DMS53 treated with DMSO at 0.1 percent for 48 hours (cell line): ENCODE results near the gene RIC3.
"Not testable (repeated sequence)": the region's sequence is repeated elsewhere in the genome, so short reads cannot be mapped to it uniquely, and the experiment has no call there.

Experiments used
- DNase-seq: peaks from one replicate; lab custom pipeline; 2025; ENCODE audit not compliant: unreplicated experiment; lab: John Stamatoyannopoulos, UW

Gene RIC3

DNA sequence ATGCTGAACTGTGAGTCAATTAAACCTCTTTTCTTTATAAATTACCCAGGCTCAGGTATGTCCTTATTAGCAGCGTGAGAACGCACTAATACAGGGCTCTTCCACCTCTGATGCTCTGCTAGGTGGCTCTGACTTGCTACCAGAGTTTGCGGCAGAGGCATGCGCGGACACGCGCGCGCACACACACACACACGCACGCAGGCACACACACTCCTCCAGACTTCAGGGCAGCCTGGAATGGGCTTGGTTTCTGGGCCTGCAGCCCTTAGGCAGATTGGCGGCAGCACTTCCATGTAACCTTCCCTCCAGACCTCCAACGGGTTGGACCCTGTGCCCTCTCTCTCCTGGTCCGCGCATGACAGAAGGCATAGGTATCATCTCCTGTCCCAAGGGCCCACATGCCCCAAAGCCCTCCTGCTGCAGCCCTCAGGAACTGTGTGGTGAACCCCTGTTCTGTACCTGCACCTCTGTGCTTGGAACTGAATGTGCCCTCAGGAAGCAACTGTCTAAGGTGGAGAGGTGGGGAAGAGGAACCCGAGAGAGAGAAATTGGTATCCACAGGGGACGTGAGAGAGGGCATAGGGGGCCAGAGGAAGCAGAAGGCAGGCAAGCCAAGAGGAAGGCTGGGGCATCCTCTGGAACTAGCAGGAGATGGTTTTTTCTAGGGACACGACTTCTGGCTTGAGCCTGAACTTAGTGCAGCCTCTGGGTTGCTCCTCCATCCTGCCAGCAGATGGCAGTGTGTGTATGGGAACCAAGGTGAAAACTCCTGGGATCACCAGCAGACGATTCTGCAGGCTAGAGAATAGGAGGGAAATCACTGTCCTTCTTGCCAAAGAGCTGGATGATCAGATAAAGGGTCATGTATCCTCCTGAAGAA, 23.4 kb upstream of the RIC3 start:
- peak; percentile 49 for DNase-seq

DNA sequence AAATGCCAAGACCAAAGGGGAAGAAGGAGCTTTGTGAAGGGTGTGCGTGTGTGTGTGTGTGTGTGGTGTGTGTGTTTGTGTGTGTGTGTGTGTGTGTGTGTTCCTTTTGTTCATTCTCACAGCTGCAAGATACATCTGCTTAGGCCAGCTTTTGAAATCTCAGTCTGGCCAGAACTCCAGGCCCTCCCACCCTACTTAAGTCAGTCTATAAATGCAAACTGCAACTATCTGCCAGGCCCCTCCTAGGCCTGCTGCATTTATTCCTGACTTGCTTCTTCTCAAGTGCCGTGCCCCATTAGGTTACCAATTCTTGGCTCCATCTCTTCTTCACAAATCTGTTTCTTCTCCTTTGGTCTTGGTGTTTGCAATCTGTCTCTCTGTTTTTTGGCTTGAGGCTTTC, 21.6 kb upstream of the RIC3 start:
- no peak for DNase-seq

DNA sequence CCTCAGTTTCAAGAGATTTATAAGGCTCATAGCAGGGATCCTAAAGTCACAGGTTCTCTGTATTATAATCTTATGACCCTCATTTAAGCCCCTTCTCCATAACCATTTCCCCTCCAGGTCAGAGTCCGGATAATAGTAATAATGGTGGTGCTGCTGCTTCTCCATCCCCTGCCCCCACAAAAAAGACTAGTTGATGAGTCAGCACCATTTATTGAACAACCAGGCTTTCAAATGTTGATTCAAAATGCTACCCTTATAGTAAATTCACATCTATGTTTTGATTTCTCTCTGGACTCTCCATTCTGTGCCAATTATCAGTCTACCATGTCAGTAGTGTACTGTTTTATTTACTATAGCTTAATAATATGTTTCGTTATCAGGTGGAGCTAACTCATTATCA, 17.6 kb upstream of the RIC3 start:
- DNase-seq, result no peak

DNA sequence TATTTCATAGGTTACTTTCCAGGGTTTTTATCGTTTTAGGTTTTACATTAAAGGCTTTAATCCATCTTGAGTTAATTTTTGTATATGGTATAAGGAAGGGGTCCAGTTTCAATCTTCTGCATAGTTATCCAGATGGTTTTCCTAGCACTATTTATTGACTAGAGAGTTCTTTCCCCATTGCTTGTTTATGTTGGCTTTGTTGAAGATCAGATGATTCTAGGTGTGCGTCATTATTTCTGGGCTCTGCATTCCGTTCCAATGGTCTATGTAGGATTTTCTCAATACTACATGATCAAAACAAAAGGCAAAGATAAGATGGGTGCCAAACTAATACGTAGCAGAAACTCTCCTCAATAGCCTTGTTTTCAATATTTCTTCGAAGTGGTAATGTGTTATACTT, 14.3 kb upstream of the RIC3 start:
- no peak for DNase-seq

DNA sequence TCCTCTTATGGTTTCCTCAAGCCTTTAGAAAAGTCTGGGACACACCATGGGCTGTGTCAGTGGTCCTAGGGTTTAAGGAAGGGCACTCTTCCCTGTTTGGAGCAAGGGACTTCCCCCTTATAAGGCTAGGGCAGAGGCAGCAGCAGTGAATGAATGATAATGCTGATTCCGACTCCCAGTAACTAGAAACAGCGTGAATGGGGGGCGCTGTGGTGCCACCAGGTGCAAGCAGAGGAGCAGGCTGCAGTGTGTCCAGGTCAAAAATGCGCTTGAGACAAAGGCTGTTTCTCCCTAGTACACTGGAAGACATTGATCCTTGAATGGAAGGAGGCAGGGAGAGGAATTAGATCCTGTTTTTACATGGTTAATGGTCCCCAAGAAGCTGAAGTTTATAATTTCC, 11.6 kb upstream of the RIC3 start:
- DNase-seq, result no peak

DNA sequence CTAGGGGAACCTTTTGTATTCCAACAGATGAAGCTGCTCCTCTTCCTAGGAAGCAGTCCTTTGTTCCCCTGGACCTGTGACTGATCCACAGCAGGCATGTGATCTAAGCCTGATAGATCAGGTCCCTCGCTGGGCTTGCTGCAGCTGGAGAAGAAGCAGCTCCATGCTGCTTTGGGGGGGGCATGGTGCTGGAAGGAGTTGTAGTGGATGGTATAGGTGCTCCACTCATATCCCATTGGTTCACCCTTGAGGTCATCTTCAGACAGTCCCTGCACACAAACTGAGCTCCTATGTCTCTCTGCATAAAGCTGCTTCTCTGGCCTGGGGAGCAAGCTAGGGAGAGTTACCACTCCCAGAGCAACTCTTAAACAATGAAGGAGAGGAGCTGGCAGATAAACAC, 9.5 kb upstream of the RIC3 start:
- DNase-seq, result no peak

GRCh38 chr11:8177136-8177535, 8.3 kb upstream of the RIC3 start:
- no peak for DNase-seq

DNA sequence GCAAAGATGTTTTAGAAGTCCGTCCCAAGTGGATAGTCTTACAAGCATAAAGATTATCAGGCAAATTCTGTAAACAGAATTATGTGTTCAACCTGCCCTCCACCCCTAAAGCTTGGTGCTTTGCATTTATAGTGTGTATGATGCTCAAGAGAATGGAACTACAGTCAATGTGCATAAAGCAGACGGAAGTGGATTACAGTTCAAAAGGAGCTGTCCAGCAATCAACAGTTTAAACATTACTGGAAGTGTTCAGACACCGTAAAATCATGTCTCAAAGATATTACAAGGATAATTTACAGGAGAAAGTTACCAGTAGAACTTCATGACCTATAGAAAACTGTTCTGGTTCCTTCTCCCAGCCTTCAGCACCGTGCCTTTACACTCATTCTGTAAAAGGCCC, 1.0 kb downstream of the RIC3 start:
- DNase-seq, result no peak

DNA sequence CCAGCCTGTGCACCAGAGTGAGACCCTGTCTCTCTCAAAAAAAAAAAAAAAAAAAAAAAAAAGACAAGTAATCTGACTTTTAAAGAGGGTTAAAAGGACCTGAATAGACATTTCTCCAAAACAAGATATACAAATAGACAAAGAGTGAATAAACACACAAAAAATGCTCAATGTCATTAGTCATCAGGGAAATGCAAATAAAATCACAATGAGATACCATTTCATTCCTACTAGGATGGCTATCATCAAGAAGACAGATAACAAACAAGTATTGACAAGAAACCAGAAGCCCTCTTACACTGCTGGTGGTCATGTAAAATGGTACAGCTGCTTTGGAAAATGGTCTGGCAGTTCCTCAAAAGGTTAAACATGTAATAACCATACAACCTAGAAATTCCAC, 4.1 kb downstream of the RIC3 start:
- peak; percentile 26 for DNase-seq

GRCh38 chr11:8161627-8162304, 7.1 kb downstream of the RIC3 start:
- DNase-seq, result not testable (repeated sequence)

DNA sequence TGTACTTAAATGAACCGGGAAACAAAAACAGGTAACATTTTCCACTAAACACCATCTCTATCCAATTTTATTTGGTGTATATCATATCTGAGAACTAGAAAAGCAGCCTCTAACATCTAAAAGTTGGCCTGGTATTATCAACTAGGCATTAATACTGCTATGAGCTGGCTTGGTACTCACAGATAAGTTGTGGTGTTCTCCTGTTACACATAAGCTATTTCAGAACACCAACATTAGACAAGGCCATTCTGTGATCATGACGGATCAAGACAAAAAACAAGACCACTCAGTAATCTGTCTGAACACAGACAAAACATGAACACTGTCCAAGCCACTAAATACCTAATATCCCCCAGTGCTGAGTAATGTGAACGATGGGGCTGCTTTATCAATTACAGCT, 11.9 kb downstream of the RIC3 start:
- DNase-seq, result no peak

- DNase-seq, result no peak
These were observed 19.1 kb downstream of the RIC3 start for GRCh38 chr11:8149726-8150125.

DNA sequence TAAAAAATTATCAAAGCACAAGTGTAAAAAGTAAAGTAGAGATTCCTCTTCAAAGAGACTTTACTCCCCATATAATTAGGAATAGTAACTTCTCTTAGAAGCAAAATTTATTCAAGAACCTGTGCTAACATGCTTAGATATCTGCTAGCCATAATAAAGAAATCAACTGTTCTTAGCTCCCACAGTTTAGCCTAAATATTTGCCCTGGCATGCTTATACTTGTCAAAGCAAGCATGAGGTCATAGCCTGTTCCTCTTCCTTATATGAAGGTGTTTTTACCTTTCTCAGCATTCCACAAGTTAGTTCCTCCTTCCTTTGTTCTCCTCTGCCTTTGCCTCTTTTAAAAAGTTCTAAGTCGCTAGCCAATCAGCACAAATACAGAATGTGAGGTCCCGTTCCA, 30.3 kb downstream of the RIC3 start:
- no peak for DNase-seq

GRCh38 chr11:8127447-8127846, 41.4 kb downstream of the RIC3 start:
- no peak for DNase-seq

DNA sequence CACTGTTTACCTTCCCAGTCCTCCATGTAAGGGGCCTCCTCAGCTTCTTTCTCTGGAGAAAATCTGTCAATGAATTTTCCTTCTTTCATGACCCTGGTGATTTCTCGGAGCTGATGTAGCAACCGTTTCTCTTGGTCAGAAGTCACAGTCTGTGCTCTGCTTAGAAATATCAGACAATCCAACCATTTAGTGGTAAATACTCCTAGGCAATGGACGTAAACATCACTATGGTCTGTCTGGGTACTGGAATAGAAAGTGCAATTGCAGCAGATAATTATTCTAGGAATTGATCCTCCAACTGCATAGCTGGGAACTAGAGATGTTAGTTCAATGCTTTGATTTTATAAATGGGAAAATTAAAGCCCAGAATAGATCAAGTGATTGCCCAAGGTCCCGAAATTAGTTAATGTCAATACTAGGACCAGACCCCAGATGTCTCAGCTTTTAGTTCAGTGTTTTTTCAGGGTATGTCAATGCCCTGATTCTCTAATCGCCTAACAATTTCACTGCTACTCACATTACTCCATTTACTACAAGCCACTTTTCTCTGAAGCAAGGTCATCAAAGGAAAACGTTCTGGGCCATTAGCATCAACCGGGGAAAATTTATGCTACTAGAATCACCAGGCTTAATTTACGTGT, 42.1 kb downstream of the RIC3 start:
- DNase-seq, result no peak

DNA sequence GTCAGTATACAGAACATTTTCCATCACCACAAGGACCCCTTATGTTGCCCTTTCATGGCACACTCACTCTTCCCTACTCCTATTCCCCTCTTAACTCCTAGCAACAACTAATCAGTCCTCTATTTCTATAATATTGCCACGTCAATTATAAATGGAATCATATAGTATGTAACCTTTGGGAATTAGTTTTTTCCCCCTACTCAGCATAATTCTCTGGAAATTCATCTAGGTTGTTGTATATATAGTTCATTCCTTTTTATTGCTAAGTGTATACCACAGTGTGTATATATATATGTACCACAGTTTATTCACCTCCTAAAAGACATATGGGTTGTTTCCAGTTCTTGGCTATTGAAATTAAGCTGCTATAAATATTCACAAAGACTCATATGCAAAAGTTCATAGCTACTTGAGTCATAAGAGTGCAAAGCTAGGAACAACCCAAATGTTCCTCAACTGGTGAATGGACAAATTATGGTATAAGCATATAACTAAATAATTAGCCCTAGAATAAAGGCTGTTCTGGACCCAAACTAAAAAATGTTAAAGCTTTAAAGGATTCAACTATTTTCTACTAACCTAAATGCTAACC, 46.6 kb downstream of the RIC3 start:
- no peak for DNase-seq

DNA sequence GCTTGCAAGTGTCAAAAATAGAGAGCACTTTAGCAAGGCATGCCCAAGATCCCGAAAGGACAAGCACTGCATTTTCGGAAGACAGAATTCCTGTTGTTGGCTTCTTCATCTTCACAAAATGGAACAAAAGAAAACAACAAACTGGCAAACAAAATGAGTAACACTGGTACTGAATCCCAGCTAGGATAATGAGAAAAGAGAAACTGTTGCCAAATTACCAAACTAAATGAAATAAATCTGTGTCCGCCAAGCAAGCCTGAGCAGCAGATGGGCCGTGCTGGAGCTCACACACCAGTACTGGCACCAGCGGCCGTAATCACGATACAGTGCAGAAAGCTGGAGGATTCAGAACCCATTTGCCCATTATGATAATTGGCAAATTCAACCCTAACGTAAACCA, 57.2 kb downstream of the RIC3 start:
- no peak for DNase-seq

DNA sequence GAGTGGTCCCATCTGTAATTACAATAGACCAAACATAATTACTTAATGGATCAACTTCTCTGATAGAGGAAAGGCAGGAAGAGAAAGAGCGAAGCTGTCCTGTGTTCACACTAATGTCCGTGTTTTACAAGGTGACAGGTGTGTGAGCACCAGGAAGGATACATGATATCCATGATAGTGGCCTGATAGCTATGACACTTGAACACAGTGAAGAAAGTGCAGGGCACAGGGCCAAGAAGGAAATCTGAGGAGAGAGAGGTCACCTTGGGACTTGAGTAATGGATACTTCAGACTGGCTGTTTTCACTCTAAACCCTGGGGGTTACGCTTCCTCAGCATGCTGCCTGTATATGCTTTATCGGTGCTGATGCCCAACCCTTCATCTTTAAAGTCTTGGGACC, 58.4 kb downstream of the RIC3 start:
- DNase-seq, result no peak

DNA sequence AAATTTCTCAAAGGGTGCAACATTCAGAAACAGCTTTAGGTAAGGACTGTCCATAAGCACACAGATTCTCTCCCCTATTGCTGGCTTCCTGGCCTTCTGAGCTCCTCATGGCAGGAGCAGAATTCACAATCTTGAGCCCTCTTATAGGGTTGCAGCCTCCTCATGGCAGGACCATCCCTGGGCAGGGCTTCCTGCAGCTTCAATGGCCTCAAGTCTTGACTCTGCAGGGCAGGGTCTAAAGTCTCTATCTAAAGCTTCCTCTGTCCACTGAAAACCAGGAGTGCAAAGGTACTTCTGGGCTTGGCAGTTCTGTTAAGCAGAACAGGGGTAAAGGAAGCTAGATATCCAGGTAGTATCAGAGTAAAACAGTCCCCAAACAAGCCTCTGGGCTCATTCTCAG, 59.1 kb downstream of the RIC3 start:
- DNase-seq, result no peak

DNA sequence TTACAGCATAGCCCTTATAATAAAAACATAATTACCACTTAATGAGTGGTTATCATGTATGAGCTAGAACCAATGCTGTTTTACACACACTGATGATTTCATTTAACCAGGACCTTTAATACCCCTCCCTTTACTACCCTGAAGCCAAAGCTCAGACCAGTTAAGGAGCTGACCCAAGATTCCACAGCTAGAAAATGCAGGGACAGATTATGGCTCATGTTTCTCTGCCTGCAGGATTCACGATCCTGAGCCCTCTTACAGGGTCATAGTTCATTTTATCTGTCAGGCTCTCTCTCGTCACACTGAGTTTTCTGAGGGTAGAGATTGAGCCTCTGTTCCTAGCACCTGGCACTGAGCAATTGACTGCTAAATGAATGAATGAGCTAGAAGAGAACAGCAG, 60.4 kb downstream of the RIC3 start:
- no peak for DNase-seq

DNA sequence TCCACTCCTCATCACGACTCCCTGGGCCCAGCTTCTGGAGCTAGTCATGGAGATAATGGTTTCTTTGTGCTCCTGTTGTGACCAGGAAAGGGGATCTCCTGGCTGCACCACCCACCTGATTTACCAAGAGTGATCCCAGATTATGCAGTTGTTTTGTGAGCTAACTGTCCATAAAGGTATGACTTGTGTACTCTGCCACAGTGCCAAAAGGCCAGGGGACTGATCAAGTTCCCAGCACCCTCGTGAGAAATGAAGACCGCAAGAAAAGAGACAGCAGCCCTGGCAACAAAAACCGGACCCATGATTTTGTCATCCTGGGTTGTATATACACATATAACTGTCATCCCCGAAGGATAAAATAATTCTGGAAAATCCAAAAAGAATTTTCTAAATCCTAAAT, 61.2 kb downstream of the RIC3 start:
- DNase-seq, result no peak

- no peak for DNase-seq
These were observed 62.1 kb downstream of the RIC3 start for GRCh38 chr11:8106679-8107078.
